ENCODE results near the gene TOR2A.

The TOR2A gene

DNA sequence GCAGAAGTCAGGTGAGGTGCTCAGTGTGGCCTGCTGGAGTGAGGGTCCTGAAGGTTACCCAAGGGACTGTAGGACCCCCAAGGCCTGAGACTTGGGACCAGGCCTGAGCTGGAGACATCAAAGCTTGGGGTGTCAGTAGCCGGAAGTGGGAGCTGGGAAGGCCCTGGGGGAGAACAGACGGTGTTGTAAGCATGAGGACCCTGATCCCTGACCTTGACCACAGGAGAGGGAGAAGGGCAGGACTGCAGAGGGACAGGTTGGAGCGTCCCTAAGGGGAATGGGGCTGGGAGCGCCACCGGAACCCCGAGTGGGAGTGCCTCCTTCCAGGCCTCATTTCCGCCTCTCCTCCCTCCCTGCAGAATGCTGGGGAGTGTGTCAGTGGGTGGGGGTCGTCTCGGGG is 18.7 kb downstream of the TOR2A start:
- DNase-seq = no peak

- DNase-seq = peak; percentile 95
Observed at GRCh38 chr9:127715470-127716337, 19.4 kb downstream of the TOR2A start, which contains the start of the genes PTRH1 and TTC16. PTRH1 (minus strand) TSS chr9:127715663; CDS start chr9:127715639, 24 bp downstream. TTC16 (plus strand) TSS chr9:127716079; CDS start chr9:127716146, 67 bp downstream.

- DNase-seq = peak in 1 of 2 experiments; percentile 64
Observed at GRCh38 chr9:127714951-127715469, 20.1 kb downstream of the TOR2A start.

GRCh38 chr9:127714020-127714750 is 20.9 kb downstream of the TOR2A start:
- DNase-seq = no peak

DNA sequence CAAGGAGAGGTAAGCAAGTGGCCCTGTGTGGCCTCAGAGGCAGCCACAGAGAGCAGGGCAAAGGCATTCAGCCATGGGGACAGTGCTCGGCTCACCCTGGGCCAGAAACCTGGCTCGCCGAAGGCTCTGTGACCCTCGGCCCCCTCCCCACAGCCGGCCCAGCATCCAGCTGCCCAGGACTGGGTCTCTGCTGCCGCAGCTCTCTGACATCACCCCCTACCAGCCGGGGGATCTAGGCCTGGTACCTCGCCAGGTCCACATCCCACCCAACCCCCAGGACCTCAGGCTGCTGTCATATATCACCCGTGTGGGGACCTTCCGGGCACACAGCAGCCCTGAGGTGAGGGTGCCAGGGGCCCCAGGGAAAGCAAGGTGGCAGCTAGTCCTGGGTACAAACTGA is 22.2 kb downstream of the TOR2A start:
- no peak for DNase-seq

GRCh38 chr9:127712371-127712770 is 22.7 kb downstream of the TOR2A start:
- DNase-seq = no peak

GRCh38 chr9:127711831-127712274 is 23.2 kb downstream of the TOR2A start:
- DNase-seq = peak; percentile 56 to 79

GRCh38 chr9:127711226-127711701 is 23.8 kb downstream of the TOR2A start:
- DNase-seq = peak in 1 of 2 experiments; percentile 71

- DNase-seq = no peak
Observed at GRCh38 chr9:127710204-127710783, 24.8 kb downstream of the TOR2A start.

DNA sequence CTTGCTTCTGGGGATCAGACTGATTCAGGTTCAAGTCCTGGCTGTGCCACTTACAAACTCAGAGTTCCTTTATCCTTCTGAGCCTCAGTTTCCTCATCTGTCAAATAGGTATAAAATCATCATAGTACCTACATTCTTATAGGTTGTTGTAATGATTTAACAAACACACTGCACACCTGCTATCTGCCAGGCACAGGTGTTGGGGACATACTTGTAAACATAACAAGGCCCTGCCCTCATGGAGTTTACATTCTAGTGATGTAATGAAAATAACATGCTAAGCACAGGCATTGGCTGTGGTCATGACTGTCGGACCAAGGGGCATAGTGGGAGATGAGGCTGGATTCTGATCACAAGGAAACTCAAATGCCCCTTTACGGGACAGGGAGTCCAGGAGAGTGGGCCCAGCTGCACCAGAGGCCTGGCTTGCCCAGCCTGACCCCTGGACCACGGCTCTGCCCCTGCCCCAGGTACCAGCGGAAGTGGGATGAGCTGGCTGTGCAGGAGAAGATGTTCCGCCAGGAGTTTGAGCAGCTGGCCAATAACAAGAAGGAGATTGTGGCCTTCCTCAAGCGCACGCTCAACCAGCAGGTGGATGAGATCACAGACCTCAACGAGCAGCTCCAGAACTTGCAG is 26.0 kb downstream of the TOR2A start:
- DNase-seq = no peak

DNA sequence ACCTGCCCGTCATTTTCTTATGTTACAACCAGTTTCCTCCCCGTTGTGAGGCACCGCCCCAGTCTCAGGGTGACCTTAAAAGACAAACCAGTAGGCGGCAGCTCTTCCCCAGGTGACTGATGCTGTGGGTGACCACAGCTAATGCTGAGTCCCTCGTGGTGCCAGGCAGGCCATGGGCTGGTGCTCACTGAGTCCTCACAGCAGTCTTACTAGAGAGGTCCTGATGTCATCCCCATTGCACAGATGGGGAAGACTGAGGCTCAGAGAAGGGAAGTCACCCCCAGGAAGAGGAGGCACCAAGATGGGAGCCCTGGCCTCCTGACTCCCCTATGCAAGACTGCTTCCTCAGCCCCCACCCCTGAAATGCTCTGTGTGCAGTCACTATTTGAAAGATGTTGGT is 27.3 kb downstream of the TOR2A start:
- no peak for DNase-seq

DNA sequence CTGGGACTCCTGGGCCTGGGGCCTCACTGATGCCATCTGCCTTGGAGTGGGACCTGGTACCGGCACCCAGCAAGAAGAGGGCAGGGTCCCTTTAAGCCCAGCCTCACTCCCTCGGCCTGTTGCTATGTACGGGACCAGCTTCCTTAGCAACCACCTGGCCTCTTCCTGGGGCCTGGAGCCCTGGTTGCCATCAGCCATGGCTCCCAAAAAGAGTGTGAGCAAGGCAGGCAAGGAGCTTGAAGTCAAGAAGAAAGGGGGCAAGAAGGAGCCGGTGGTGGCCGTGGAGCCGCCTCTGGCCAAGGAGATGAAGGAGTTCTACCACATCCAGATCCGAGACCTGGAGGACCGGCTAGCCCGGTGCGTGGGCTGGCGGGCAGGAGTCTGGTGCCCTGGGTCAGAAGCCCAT is 28.3 kb downstream of the TOR2A start, which contains the start of gene CFAP157:
Gene CFAP157, plus strand, starts transcription at position 153 of the 406 bp plus-strand sequence. Its CDS starts 44 bp downstream, at position 197.
- DNase-seq = no peak

DNA sequence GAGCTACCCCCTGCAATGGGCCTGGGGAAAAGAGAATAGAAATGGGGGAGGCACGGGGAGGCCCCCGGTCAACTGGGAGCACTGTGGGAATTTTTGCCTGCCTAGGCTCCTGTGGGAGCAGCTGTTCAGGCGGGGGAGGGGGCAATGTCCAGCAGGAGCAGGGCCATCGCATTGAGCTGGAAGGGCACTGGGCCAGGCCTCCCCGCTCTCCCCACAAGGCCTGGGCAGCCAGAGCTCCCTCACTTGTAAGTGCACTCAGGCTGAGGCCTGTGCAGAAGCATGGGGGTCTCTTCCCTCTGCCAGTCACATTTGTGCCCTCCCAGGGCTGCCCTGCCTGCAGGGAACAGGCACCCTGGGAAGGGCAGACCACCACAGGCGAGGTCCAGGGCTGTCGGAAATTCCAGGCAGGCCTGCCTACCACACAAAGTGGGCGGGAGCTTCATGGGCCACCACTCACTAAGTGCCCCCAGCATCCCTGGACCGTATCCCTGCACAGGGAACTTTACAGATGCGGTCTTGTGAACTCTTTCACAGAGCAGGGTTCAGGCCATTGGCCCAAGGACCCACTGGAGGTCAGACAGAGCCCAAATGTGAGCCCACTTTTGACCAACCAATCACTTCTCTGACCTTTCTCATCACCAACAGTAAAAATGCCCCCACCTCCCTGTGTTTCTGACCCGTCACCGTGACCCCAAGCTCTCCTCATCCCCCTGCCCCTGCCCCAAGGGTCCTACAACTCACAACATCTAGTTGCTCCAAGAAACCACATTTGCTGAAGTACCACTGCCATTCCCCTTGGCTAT is 29.3 kb downstream of the TOR2A start:
- DNase-seq = no peak

DNA sequence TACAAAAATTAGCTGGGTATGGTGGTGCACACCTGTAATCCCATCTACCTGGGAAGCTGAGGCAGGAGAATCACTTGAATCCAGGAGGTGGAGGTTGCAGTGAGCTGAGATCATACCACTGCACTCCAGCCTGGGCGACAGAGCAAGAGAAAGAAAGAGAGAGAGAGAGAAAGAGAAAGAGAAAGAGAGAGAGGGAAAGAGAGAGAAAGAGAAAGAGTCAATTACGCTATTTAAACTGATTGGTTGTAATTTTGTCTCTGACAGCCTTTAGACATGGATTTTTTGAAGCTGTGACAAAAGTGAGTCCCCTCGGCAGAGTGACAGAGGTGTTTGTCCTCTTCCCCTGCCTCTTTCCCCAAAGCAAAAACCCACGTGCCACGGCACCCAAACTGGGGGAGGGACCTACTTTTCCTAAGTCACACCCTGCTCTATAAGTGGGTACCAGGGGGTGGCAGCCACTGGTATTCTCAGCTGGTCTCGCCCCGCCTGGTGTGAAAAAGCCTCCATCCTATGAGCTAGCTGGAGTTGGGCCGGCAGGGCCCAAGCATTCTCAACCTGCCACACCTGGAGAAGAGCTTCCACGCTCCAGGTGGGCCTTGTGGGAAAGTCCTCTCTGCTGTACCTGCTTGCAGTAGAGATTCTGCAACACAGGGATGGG is 31.7 kb downstream of the TOR2A start:
- no peak for DNase-seq

GRCh38 chr9:127700594-127701255 is 34.4 kb downstream of the TOR2A start:
- no peak for DNase-seq

- no peak for DNase-seq
Observed at GRCh38 chr9:127700140-127700539, 35.0 kb downstream of the TOR2A start.

DNA sequence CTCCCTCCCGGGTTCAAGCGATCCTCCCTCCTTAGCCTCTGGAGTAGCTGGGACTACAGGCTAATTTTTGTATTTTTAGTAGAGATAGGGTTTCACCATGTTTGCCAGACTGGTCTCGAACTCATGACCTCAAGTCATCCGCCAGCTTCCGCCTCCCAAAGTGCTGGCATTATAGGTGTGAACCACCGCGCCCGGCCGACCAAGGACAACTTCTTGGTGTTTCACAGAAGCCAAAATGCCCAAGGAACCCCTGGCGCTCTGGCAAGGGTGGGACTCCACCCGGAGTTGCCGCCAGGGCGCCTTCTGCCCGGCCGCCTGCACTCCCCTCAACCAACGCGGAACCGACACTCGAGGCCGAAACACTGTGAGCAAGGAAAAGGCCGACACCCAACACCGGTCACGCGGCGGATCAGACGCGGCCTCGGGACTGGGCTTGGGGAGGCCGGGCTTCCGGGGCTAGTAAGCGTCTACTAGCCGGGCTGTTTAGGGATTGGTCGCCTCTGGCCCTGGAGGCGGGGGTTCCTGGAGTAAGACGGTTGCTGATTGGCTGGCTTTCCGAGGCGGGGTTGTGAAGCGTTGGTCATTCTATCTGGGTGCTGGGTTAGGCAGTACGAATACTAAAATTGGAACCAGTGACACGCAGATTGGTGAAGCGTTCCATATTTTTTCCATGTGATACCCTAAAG is 36.0 kb downstream of the TOR2A start:
- no peak for DNase-seq

- DNase-seq = no peak
Observed at GRCh38 chr9:127698386-127698785, 36.7 kb downstream of the TOR2A start.

DNA sequence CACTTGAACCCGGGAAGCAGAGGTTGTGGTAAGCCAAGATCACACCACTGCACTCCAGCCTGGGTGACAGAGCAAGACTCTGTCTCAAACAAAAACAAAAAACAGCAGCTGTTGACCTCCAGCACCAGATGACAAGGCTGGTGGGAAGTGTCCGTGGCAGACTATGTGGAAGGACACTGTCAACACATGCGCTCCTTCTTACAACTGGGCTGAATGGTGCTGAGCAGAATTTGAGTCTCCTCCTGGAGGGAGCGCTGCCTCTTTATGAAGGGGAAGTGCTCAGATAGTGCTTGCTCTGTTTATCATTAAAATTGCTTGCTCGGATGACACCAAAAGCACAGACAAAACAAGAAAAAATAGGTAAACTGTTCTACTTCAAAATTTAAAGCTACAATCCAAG is 37.5 kb downstream of the TOR2A start:
- DNase-seq = no peak
